SH-SY5Y (cell line): Measurements from ENCODE around the gene RECK.

Source experiments
- GATA2 ChIP-seq: IDR thresholded peaks from 2 replicates; pipeline ENCODE4 v1.6.1; 2011; ENCODE audit warnings: mild to moderate bottlenecking, low read depth, low read length
- GATA3 ChIP-seq: IDR thresholded peaks from 2 replicates; pipeline ENCODE4 v1.6.1; 2011; ENCODE audit warnings: low read depth, mild to moderate bottlenecking, low read length, moderate library complexity

The RECK gene

GRCh38 chr9:36129139-36129538 is 92.4 kb downstream of the RECK start:
- TF ChIP-seq GATA2 = no peak
- TF ChIP-seq GATA3 = no peak

DNA sequence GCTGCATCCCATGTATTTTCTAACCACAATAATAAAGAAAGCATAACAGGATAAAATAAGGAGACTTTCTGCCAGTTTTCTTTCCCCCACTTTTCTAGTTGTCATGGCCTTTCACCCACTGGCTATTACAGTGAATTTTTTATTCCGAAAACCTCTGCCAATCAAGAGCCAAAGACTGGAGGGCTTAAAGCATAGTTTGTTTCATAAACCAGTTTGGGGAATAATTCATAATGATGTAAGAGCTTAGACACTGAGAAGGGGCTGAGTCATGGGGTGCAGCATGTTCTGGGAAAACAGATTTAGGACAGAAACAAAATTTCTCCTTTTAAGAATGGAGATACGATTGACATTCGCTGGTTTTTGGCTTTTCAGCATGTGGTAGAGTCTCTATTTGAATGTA is 95.4 kb downstream of the RECK start:
- no peak for TF ChIP-seq GATA3
- TF ChIP-seq GATA2 = no peak

- TF ChIP-seq GATA2 = no peak
- no peak for TF ChIP-seq GATA3
Measured at GRCh38 chr9:36134761-36135505, 98.2 kb downstream of the RECK start.

- TF ChIP-seq GATA2 = no peak
- TF ChIP-seq GATA3 = no peak
Measured at GRCh38 chr9:36135741-36136271, 99.1 kb downstream of the RECK start.

GRCh38 chr9:36136272-36136893 is 99.7 kb downstream of the RECK start, which contains the start of gene GLIPR2:
Gene GLIPR2, plus strand, starts transcription at chr9:36136733. Its CDS starts 46 bp downstream, at chr9:36136779.
- TF ChIP-seq GATA3 (no peak), GATA2 (no peak)

DNA sequence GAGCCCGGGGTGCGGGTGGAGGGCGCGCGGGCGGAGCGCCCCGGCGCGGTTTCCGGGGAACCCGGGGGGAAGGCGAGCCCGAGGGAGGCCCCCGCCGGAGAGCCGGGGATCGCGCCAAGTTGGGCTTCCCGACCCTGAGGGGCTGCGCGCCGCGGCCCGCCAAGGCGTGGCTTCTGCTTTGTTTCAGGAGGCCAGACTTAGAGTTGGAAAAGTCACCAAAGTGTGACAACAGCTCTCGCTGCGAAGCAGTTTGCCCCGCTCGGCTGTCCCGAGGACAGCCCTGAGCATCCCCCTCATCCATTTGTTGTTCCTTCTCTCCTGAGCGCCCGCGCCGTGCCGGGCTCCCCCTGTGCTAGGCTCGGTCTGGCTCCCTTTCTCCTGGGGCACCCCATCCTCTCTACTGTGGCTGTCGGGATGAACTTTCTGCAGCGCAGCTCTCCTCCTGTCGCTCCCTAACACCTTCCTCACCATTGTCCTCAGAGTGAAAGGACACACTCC is 100.2 kb downstream of the RECK start:
- no peak for TF ChIP-seq GATA3
- TF ChIP-seq GATA2 = no peak

DNA sequence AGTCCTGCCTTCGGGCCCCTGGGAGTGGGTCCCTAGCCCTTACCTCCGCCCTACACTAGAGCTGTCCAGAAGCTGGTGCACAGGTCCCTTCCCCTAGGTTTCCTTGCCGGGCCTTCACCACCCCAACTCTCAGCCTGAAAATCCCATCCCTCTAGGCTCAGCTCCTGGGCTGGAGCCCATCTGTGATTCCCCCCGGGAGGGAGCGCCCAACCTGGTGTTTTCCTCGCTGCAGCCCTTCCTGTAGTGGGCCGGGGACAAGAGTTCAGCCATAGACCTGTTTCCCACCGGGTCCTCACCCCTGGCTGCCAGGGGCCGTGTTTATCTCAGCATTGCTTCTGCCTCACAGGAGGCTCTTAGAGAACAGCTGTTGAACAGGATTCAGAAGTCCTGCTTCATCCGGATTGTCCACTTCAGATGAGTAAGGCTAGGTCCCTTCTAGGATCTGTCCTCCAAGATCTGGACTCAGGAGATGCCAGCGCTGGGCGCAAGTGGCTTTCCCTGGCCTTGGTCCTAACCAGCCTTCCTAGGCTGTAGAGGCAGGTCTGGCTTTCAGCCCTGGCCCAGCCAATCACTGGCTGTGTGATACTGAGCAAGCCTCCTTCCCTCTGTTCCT is 100.8 kb downstream of the RECK start:
- TF ChIP-seq GATA3 (no peak), GATA2 (no peak)

DNA sequence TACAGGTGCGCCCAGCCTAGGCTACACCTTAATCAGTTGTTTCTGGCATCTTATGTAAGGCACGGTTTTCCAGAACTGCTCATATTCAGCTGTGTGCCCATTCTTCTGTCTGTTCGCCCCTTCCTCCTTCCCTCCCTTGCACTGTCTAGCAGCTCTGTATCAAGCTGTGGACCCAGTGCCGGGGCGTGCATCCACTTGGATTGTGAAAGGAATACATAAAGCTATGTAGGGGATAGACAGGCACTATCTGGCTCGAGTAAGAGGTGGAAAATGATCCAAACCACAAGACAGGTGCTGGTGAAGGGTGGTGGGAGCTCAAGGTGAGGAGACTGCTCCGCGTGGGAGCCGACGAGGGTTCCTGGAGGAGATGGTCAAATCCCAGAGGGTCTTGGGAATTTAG is 101.8 kb downstream of the RECK start:
- TF ChIP-seq GATA3 (no peak), GATA2 (no peak)

DNA sequence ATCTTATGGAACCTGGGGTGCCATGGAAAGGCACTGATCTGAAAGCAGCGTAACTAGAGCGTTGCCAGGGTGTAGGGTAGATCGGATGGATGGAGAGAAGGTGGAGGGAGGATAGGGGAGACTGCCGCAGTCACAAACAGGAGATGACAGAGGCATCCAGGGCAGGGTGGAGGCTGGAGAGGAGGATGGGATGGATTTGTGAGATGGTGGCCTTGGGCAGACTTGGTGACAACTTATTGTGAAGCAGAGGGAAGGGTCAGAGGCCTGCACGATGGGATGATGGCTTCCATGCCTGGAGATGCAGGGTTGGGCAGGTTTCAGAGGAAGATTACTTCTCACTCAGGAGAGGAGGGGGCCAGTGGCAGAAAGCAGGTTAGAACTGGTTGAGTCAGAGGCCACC is 102.2 kb downstream of the RECK start:
- TF ChIP-seq GATA2 = no peak

GRCh38 chr9:36140086-36141084 is 103.7 kb downstream of the RECK start:
- TF ChIP-seq GATA2 (no peak), GATA3 (no peak)

- TF ChIP-seq GATA3 (no peak), GATA2 (no peak)
Measured at GRCh38 chr9:36141288-36141687, 104.6 kb downstream of the RECK start.

- TF ChIP-seq GATA2 (no peak), GATA3 (no peak)
Measured at GRCh38 chr9:36141761-36142160, 105.0 kb downstream of the RECK start.

GRCh38 chr9:36142510-36143244 is 106.0 kb downstream of the RECK start:
- TF ChIP-seq GATA2 = no peak
- TF ChIP-seq GATA3 = no peak
